Left renal cortex interstitium (tissue), 4 donors: ENCODE measurements around the gene UNC93B1. TPM values are rescaled to one million over a fixed set of nuclear protein-coding genes. Genes with fewer than 3 reads are reported as not detected.
"Not testable (repeated sequence)": the region's sequence is repeated elsewhere in the genome, so short reads cannot be mapped to it uniquely, and the experiment has no call there.

Experiments
- DNase-seq, 4 donors: peaks; one replicate each; pipeline ENCODE4 v3.0.0-alpha.2; 2013; ENCODE audit warnings: low read depth in 4 of 4, low spot score in 2 of 4, missing footprints in 1 of 4
- polyA plus RNA-seq, 4 donors: library from polyadenylated mRNA; unstranded; fragments of 120-200 nt; gene quantifications; one replicate each; pipeline ENCODE4 v1.2.1, GENCODE V29; 2013; ENCODE audit not compliant: insufficient read length in 4 of 4

Gene UNC93B1
- polyA plus RNA-seq, 4 donors: 10.3 to 15.5 (median 12.8) TPM

DNA sequence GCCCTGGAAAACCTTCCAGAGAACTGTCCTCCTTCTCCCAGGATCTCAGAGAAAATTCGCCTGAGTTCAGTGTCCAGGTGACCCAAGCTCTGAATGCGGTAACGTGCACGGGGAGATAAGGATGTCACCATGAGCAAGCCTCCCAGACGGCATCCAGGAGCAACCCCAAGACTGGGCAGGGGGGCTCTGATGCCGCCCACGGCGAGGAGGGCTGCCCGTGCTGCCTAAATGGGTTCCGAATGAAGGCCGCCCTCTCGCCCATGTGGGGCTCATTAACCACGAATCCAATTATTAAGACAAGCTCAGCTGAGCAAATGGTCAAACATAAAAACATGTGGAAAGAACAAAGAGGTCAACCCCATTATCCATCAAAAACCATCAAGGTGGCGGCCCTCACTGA lies 49.6 kb downstream of the UNC93B1 start:
- not testable (repeated sequence) for DNase-seq

- DNase-seq: not testable (repeated sequence)
Measured at GRCh38 chr11:67950705-67951104, 53.2 kb downstream of the UNC93B1 start.

DNA sequence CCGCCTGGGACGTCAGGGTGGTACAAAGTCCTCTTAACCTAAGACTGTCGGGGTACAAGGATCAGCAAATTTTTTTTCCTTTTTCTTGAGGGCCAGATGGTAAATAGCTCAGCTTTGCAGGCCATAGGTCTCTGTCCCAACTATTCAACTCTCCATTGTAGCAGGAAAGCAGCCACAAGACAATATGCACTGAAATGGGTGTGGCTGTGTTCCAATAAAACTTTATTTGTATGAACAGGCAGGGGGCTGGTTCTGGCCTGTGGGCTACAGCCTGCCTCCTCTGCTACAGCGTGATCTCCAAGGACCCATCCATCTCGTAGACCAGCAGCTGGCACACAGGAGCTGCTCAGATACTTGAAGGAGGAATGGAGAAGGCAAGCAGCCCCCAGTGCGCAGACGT lies 56.1 kb downstream of the UNC93B1 start:
- not testable (repeated sequence) for DNase-seq

DNA sequence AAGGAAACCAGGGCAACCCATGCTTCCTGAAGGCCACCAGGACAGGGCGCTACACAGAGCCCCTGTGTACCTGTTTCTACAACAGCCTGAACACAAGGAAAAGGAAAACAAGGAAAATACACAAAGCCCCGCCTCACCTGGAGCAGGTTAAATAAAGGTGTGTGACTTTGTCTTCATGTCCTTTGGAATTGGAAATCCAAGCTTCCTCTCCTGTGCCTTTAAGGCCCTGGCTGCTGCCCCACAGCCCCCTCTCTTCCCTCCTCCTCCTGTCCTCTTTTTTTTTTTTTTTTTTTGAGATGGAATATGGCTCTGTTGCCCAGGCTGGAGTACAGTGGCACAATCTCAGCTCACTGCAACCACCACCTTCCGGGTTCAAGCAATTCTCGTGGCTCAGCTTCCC lies 57.5 kb downstream of the UNC93B1 start:
- not testable (repeated sequence) for DNase-seq

GRCh38 chr11:67943406-67943805 lies 60.5 kb downstream of the UNC93B1 start:
- not testable (repeated sequence) for DNase-seq

Other genes with a start within 250 kb of the UNC93B1 start
- gene ALDH3B1, start 6.2 kb upstream of the UNC93B1 start, polyA plus RNA-seq: 1 to 10 TPM; 1.7 to 3.5 (median 2.5) TPM
- gene NDUFS8, start 26.6 kb upstream of the UNC93B1 start, polyA plus RNA-seq: 100 to 1,000 TPM in 2 of 4 donors, 10 to 100 TPM in 2; 69.2 to 137 (median 106) TPM
- gene TCIRG1, start 34.9 kb upstream of the UNC93B1 start, polyA plus RNA-seq: 10 to 100 TPM; 15.3 to 37.6 (median 26.7) TPM
- gene CHKA, start 117.3 kb upstream of the UNC93B1 start, polyA plus RNA-seq: 10 to 100 TPM; 27.7 to 56.6 (median 37.0) TPM
- 10 to 100 TPM; 66.5 to 81.5 (median 77.6) TPM for gene KMT5B, start 209.2 kb upstream of the UNC93B1 start, polyA plus RNA-seq